Esophagus muscularis mucosa (tissue), 3 donors: ENCODE results near the gene LYPD3.

Source experiments
- CTCF ChIP-seq, 3 experiments: fragments of 200-600 bp in 2 of 3; fragments of 450-650 bp in 1 of 3; sonication (generic) in 2 of 3; IDR thresholded peaks; one replicate each; pipeline ENCODE4 v1.5.1; 2017 to 2019; ENCODE audit warnings: antibody characterized with exemption in 3 of 3, mild to moderate bottlenecking in 2 of 3, moderate library complexity in 1 of 3
- POLR2A ChIP-seq: fragments of 450-650 bp; IDR thresholded peaks from one replicate; pipeline ENCODE4 v1.6.1; 2017; ENCODE audit warnings: antibody characterized with exemption, moderate library complexity, mild to moderate bottlenecking, low read depth

- no peak for TF ChIP-seq CTCF (IDR thresholded peaks at IDR 0.05)
- TF ChIP-seq POLR2A, result no peak
Measured at GRCh38 chr19:43504426-43505185, 39.2 kb upstream of the LYPD3 start, which contains the start of gene PHLDB3.
